ENCODE measurements around the gene PLCB1.

DNA sequence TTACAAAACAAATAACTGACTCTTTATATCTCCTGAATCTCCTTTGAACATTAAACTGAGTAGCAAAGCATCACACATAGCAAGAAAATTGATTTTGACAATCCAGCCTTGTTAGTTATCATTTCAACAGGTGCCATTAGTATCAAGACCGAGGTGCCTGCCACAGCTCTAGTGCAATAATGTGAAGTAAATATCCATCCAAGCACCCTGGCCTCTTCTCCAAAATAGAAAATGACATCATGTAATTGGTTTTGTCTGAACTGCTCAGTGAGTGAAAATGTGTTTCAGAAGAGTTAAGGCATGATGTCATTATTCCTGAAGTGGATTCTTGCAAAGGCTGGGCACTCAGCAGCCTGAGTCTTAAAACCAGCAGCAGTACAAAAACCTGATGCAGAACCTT lies 341.4 kb downstream of the PLCB1 start:
- TF ChIP-seq, protein P1, sequence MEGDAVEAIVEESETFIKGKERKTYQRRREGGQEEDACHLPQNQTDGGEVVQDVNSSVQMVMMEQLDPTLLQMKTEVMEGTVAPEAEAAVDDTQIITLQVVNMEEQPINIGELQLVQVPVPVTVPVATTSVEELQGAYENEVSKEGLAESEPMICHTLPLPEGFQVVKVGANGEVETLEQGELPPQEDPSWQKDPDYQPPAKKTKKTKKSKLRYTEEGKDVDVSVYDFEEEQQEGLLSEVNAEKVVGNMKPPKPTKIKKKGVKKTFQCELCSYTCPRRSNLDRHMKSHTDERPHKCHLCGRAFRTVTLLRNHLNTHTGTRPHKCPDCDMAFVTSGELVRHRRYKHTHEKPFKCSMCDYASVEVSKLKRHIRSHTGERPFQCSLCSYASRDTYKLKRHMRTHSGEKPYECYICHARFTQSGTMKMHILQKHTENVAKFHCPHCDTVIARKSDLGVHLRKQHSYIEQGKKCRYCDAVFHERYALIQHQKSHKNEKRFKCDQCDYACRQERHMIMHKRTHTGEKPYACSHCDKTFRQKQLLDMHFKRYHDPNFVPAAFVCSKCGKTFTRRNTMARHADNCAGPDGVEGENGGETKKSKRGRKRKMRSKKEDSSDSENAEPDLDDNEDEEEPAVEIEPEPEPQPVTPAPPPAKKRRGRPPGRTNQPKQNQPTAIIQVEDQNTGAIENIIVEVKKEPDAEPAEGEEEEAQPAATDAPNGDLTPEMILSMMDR (IDR thresholded peaks at IDR 0.05): no peak
- TF ChIP-seq POLR2A (IDR thresholded peaks at IDR 0.05): no peak

Measured in Peyer's patch (tissue), 4 donors.